HepG2 (cell line): ENCODE results near the gene KCNJ6. TPM values are rescaled to one million over a fixed set of nuclear protein-coding genes. Genes with fewer than 3 reads are reported as not detected.

Experiments
- ATAC-seq: fragments of 200-7000 bp; cut with Tn5 transposase; 3 replicates; pipeline ENCODE4 v1.9.1; 2020; ENCODE audit warnings: mild to moderate bottlenecking, moderate library complexity
- BruUV-seq: library from RNA; stranded (reverse); fragments of 400-500 nt; replicated peaks from 2 replicates; lab custom pipeline; 2021; lab: Mats Ljungman, UMichigan
- CTCF ChIA-PET: fragments of 300-600 bp; formaldehyde crosslinking; extraction: SDS; loops from one replicate; lab custom pipeline; 2021; ENCODE audit warnings: low total read pairs, inconsistent platforms, low intra/inter-chr PET ratio; lab: Yijun Ruan, JAX
- POLR2A ChIA-PET: fragments of 350-600 bp; sonication (Branson Sonifier 250); formaldehyde crosslinking; loops from one replicate; lab custom pipeline; 2020; ENCODE audit warnings: antibody characterized with exemption, inconsistent platforms; lab: Yijun Ruan, JAX
- DNase-seq: peaks from one replicate; pipeline ENCODE4 v3.0.0-alpha.2; 2015; ENCODE audit warnings: low spot score
- FAIRE-seq: peaks from 3 replicates; lab custom pipeline; 2011; peaks lifted over from hg19 to GRCh38; lab: Jason Lieb, UNC
- H2AFZ ChIP-seq: one replicate; pipeline ENCODE4 v1.6.1; 2011; ENCODE audit warnings: low read length, inconsistent platforms
- H3K27ac ChIP-seq: fragments of 300-600 bp; 3 replicates; pipeline ENCODE4 v1.8.0; 2011; ENCODE audit warnings: mixed run types, mild to moderate bottlenecking, mixed read lengths, low read length, inconsistent platforms; ENCODE audit not compliant: insufficient read depth; ENCODE audit errors: extremely low read length
- H3K27me3 ChIP-seq, 2 experiments: fragments of 200-600 bp in 1 of 2; 2 replicates in 1 of 2; 3 replicates in 1 of 2; pipeline versions ENCODE4 v1.6.0 to v1.8.0; 2011; ENCODE audit warnings: low read length in 2 of 2, mild to moderate bottlenecking in 2 of 2, moderate library complexity in 2 of 2, inconsistent platforms in 1 of 2; ENCODE audit not compliant: insufficient read depth in 2 of 2, control insufficient read depth in 1 of 2
- H3K36me3 ChIP-seq, 2 experiments: fragments of 200-600 bp in 1 of 2; replicated peaks in 1 of 2; 2 replicates in 1 of 2; 3 replicates in 1 of 2; pipeline versions ENCODE4 v1.5.1 to v1.8.0; 2011; ENCODE audit warnings: low read length in 2 of 2, inconsistent platforms in 1 of 2; ENCODE audit not compliant: insufficient read depth in 2 of 2, control insufficient read depth in 1 of 2
- H3K4me1 ChIP-seq: 2 replicates; pipeline ENCODE4 v1.5.1; 2012; ENCODE audit warnings: low read length, inconsistent platforms; ENCODE audit not compliant: insufficient read depth
- H3K4me2 ChIP-seq: 2 replicates; pipeline ENCODE4 v1.6.0; 2011; ENCODE audit warnings: low read depth, low read length, inconsistent platforms
- H3K4me3 ChIP-seq, 3 experiments: fragments of 200-600 bp in 1 of 3; sonication (generic), shearing (Covaris generic) in 1 of 3; replicated peaks in 1 of 3; 2 replicates each; pipeline ENCODE4 v1.5.1; 2011 to 2016; ENCODE audit warnings: low read length in 3 of 3, inconsistent platforms in 2 of 3, low read depth in 2 of 3, mild to moderate bottlenecking in 2 of 3, control low read depth in 1 of 3, mixed read lengths in 1 of 3; ENCODE audit not compliant: insufficient read depth in 1 of 3
- H3K79me2 ChIP-seq: one replicate; pipeline ENCODE4 v1.6.1; 2011; ENCODE audit warnings: low read length, inconsistent platforms; ENCODE audit not compliant: insufficient read depth
- H3K9ac ChIP-seq: 2 replicates; pipeline ENCODE4 v1.6.0; 2011; ENCODE audit warnings: mild to moderate bottlenecking, low read depth, low read length, inconsistent platforms; ENCODE audit not compliant: insufficient read depth
- H3K9me3 ChIP-seq: 2 replicates; pipeline ENCODE4 v1.5.1; 2012; ENCODE audit warnings: mild to moderate bottlenecking, low read length
- H4K20me1 ChIP-seq: 2 replicates; pipeline ENCODE4 v1.6.0; 2011; ENCODE audit warnings: inconsistent platforms, mild to moderate bottlenecking, low read length, moderate library complexity; ENCODE audit not compliant: insufficient read depth
- BHLHE40 ChIP-seq: IDR thresholded peaks from 2 replicates; pipeline ENCODE4 v1.6.1; 2011; ENCODE audit warnings: low read length, improper control_type of control experiment
- HBP1 ChIP-seq: IDR thresholded peaks from 2 replicates; pipeline ENCODE4 v1.6.1; 2016; ENCODE audit warnings: low read depth, control low read depth
- HDAC2 ChIP-seq: sonication (generic); formaldehyde crosslinking; IDR thresholded peaks from 2 replicates; pipeline ENCODE4 v1.4.0; 2020; ENCODE audit warnings: missing genetic modification reagents
- MAZ ChIP-seq, 2 experiments: sonication (generic) in 1 of 2; formaldehyde crosslinking in 1 of 2; IDR thresholded peaks; 2 replicates each; pipeline versions ENCODE4 v1.5.0 to v1.6.1; 2012 to 2020; ENCODE audit warnings: low read depth in 2 of 2, mild to moderate bottlenecking in 2 of 2, borderline replicate concordance in 1 of 2, improper control_type of control experiment in 1 of 2, low read length in 1 of 2, missing genetic modification reagents in 1 of 2, moderate library complexity in 1 of 2
- NR2C2 ChIP-seq: sonication (generic); formaldehyde crosslinking; IDR thresholded peaks from 2 replicates; pipeline ENCODE4 v1.4.0; 2020; ENCODE audit warnings: missing genetic modification reagents, mild to moderate bottlenecking, moderate library complexity, borderline replicate concordance
- PRPF4 ChIP-seq: fragments of 200-400 bp; formaldehyde crosslinking; IDR thresholded peaks from 2 replicates; pipeline ENCODE4 v1.6.1; 2016; ENCODE audit warnings: low read length, low read depth; ENCODE audit not compliant: poor library complexity, severe bottlenecking
- SRF ChIP-seq: IDR thresholded peaks from 2 replicates; pipeline ENCODE4 v1.6.1; 2011; ENCODE audit warnings: mild to moderate bottlenecking, low read depth, low read length, moderate library complexity
- SYNCRIP ChIP-seq: fragments of 200-400 bp; formaldehyde crosslinking; IDR thresholded peaks from 2 replicates; pipeline ENCODE4 v1.6.1; 2018; ENCODE audit warnings: mild to moderate bottlenecking, low read depth, low read length; ENCODE audit not compliant: insufficient read depth
- WGBS: methylation state at CpG from one replicate; pipeline ENCODE4 v1.1.6; 2017; ENCODE audit warnings: low lambda C conversion rate; 5-methylcytosine and 5-hydroxymethylcytosine counted together
- in situ Hi-C: cut with HindIII; loops from 2 replicates; pipeline ENCODE4 v1.10.0; 2017; ENCODE audit warnings: low pct_unique_long_range_greater_than_20kb; ENCODE audit not compliant: extremely low pct_ligation_motif_present
- intact Hi-C: fragments of 100-400 bp; cut with micrococcal nuclease; formaldehyde crosslinking; loops from one replicate; pipeline ENCODE4 v1.10.0; 2022; ENCODE audit not compliant: unreplicated experiment
- polyA plus RNA-seq, 8 experiments: library from polyadenylated mRNA; depleted of rRNA in 3 of 8; stranded (reverse) in 7 of 8; unstranded in 1 of 8; fragments of >200 nt; fragmentation: Illumina TruSeq in 4 of 8; extraction: Trizol in 4 of 8; gene quantifications; 2 replicates each; pipeline versions ENCODE4 v1.2.1 to v1.2.3, GENCODE V29; 2011 to 2016; ENCODE audit warnings: low read depth in 4 of 8, missing spikeins in 1 of 8, mixed read lengths in 1 of 8; ENCODE audit not compliant: insufficient read depth in 1 of 8
- total RNA-seq, 5 experiments: library from RNA; depleted of rRNA; stranded (reverse); fragments of >200 nt; fragmentation: Illumina TruSeq; extraction: Trizol; gene quantifications; 2 replicates each; pipeline ENCODE4 v1.2.3, GENCODE V29; 2016; ENCODE audit warnings: low read depth in 1 of 5

The KCNJ6 gene
- total and polyA plus RNA-seq, 2 of the 13 experiments (the other 11 are each of a cell fraction or from before 2014, with no cell fraction given), result not detected

GRCh38 chr21:37939838-37940237 is 23.6 kb upstream of the KCNJ6 start (continued):
- TF ChIP-seq HBP1 (no peak), SYNCRIP (no peak), BHLHE40 (no peak), SRF (no peak), MAZ (IDR thresholded peaks at IDR 0.05; ENCODE audit: borderline replicate concordance, low read depth, low read length) (no peak), MAZ (CRISPR knock-in tag; IDR thresholded peaks at IDR 0.05; ENCODE audit: low read depth) (no peak), PRPF4 (no peak)

- Histone ChIP-seq H4K20me1 (no peaks in the 10 kb centered on the region), H3K9me3 (no peaks in the 10 kb centered on the region), H3K4me1 (no peaks in the 10 kb centered on the region), H3K9ac (no peak overlapping the region), H3K27ac (no peak overlapping the region), H3K79me2 (no peaks in the 10 kb centered on the region), H3K27me3 (no peaks in the 10 kb centered on the region), H3K4me3 (no peak overlapping the region)
- 0% methylated on average over 4 of the region's 4 CpGs for WGBS
- POLR2A ChIA-PET, result no interaction called here
- CTCF ChIA-PET, result no interaction called here
- in situ Hi-C loops, result no loop called here
- no peak for FAIRE-seq
- intact Hi-C loops, result no loop called here
- no peak for TF ChIP-seq HDAC2 (CRISPR knock-in tag)
- TF ChIP-seq NR2C2 (CRISPR knock-in tag), result no peak
- TF ChIP-seq, all 625 proteins: peak for 0
- ATAC-seq (no peak), DNase-seq (no peak)
- no peak overlapping the region for H3K4me2 ChIP-seq
- no peak overlapping the region for H2AFZ ChIP-seq
- BruUV-seq, result no TSS peak
- no peaks in the 10 kb centered on the region for H3K36me3 ChIP-seq
These were observed 23.0 kb upstream of the KCNJ6 start for GRCh38 chr21:37939251-37939650.
